HG02588 (cell line): ENCODE measurements around the gene GNG7.
"Not testable (repeated sequence)": the region's sequence is repeated elsewhere in the genome, so short reads cannot be mapped to it uniquely, and the experiment has no call there.

Source experiments
- ATAC-seq: cut with Tn5 transposase; IDR thresholded peaks from one replicate; pipeline ENCODE4 v1.9.1; 2021; ENCODE audit warnings: mild to moderate bottlenecking, moderate library complexity; ENCODE audit not compliant: unreplicated experiment

The GNG7 gene

GRCh38 chr19:2543072-2543462 is 159.4 kb downstream of the GNG7 start:
- ATAC-seq, result not testable (repeated sequence)

GRCh38 chr19:2542341-2543069 is 160.0 kb downstream of the GNG7 start:
- ATAC-seq, result no peak

DNA sequence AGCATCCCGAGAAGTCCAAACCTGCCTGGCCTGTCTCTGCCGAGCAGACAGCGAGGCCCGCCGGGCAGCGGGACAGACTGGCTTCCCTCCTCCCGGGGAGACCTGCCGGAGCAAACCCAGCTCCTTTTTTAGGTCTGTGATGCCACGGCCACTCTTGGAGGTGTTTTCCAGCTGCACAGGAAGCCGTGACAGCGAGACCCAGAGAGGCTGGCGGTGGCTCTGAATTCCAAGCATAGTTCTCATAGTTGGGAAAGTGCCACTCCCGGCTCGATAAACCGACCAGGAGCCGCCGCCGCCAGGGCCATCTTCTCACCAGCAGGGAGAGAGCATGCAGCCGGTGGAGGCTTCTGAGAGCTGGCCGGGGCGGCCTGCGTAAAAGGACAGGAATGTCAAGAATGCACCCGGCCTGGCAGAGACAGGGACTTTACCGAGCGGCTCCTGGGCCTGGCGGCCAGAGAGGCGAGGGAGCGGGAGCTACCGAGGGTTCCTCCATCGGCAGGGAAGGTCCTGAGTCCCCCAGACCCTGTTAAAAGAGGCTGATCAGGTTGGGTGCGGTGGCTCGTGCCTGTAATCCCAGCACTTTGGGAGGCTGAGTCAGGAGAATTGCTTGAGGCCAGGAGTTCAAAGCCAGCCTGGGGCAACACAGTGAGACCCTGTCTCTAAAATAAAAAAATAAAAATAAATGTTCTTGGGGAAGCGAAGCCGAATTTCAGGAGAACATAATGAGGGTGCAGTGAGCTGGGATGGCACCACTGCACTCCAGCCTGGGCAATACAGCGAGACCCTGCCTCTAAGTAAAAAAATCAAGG is 161.6 kb downstream of the GNG7 start:
- no peak for ATAC-seq

DNA sequence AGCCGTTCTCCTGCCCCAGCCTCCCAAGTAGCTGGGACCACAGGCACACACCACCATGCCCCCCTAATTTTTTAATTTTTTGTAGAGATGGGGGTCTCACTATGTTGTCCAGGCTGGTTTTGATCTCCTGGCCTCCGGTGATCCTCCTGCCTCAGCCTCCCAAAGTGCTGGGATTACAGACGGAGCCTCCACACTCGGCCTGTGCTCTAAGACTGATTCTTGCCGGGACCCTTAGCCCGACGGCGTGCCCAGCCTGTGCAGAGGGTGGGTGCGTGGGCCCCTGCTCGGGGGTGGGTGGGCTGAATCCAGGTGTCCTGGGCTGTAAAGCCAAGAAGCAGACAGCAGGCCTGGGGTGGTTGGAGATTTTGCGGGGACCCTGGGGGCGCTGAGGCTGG is 162.2 kb downstream of the GNG7 start:
- no peak for ATAC-seq

GRCh38 chr19:2538096-2538757 is 164.3 kb downstream of the GNG7 start:
- no peak for ATAC-seq

DNA sequence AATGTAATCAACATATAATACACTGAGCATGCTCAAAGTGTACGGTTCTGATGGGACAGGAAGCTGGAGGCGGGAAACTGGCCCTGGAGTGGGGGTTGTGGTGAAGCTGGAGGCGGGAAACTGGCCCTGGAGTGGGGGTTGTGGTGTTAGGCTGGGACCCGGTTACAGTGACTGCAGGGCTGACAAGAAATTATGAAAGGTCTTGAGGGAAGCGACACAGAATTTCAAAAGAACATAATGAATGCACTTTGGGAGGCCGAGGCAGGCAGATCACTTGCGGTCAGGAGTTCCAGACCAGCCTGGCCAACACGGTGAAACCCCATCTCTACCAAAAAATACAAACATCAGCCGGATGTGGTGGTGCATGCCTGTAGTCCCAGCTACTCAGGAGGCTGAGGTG is 164.9 kb downstream of the GNG7 start:
- ATAC-seq, result not testable (repeated sequence)

DNA sequence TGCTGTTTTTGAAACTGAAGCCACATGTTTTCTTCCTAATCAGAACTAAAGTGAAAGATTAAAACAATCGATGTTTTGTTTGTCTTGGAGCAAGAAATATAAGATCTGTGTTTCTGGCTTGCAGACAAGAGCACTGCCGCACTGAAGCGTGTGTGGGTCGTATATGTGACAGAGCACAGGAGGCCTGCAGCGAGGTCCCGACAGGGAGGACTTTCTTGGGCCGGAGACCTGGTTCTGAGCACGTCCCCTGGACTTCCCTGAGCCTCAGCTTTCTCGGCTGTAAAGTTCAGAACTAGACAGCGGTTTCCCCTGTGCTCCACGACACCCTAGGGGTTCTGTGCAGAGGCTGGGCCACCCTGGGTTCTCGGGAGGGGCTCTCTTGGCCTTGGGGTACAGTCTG is 166.0 kb downstream of the GNG7 start:
- no peak for ATAC-seq

- no peak for ATAC-seq
Measured at GRCh38 chr19:2534423-2535013, 168.0 kb downstream of the GNG7 start.

- ATAC-seq, result no peak
Measured at GRCh38 chr19:2533686-2534422, 168.6 kb downstream of the GNG7 start.

GRCh38 chr19:2533072-2533425 is 169.4 kb downstream of the GNG7 start:
- ATAC-seq, result no peak

- ATAC-seq, result no peak
Measured at GRCh38 chr19:2532252-2533071, 170.0 kb downstream of the GNG7 start.

- not testable (repeated sequence) for ATAC-seq
Measured at GRCh38 chr19:2529942-2530341, 172.6 kb downstream of the GNG7 start.

- no peak for ATAC-seq
Measured at GRCh38 chr19:2529473-2529918, 173.0 kb downstream of the GNG7 start.

- no peak for ATAC-seq
Measured at GRCh38 chr19:2528675-2529101, 173.8 kb downstream of the GNG7 start.

DNA sequence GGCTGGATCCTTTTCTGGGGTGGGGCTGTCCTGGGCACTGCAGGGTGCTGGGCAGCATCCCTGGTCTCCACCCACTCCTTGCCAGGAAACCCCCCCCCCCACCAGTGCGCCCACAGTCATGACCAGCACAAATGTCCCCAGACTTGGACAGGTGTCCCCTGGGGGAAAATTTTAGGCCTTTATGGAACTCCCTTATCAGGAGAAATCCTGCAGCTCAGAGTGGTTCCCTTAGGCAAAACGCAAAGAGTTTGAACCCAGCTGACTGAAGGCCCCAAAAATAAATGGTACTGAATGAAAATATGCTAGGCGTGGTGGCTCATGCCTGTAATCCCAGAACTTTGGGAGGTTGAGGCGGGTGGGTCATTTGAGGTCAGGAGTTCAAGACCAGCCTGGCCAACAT is 174.8 kb downstream of the GNG7 start:
- ATAC-seq, result no peak

DNA sequence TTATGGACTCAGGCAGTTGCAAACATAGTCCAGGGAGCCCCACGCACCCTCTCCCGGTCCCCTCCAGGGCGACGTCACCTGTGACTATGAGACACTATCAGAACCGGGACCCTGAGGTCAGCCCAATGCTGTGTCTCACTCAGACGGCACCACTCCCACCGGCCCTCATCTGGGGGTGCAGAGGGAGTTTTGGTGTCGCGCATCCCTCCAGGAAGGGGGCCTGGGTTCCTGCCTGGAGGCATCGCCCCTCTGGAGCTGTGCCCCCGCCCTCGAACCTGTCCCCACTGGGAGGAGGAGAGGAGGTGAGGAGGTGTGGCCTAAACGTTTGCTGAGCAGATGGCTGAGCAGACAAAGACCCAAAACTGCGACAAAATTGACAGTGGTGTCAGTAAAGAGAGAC is 175.3 kb downstream of the GNG7 start:
- ATAC-seq, result no peak

GRCh38 chr19:2524840-2525723 is 177.4 kb downstream of the GNG7 start:
- ATAC-seq, result no peak

DNA sequence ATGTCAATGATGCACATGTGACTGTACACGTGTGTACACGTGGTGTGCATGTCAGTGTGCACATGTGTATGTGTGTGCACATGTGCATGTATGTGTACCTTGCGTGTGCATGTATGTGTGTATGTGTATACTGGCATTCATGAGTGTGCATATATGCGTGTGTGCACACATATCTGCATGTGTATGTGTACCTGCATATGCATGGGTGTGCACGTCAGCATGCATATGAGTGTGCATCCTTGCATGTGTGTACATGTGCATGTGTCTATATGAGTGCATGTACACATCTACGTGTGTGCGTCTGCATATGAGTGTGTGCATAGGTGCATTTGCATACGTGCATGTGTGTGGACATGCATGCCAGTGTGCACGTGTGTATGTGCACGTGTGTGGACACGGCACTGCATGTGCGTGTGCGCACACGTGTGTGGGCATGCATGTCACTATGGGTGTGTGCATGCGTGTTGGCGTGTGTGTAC is 178.1 kb downstream of the GNG7 start:
- no peak for ATAC-seq
